CD14-positive monocyte (primary cell): ENCODE measurements around the gene WARS2. TPM values are rescaled to one million over a fixed set of nuclear protein-coding genes. Genes with fewer than 3 reads are reported as not detected.

Source experiments
- DNase-seq, 3 donors: peaks; one replicate each; pipeline ENCODE4 v3.0.0-alpha.2; 2011 to 2022
- H2AFZ ChIP-seq: 2 replicates; pipeline ENCODE4 v1.6.0; 2012; ENCODE audit warnings: mild to moderate bottlenecking, low read depth, low read length, inconsistent platforms; ENCODE audit not compliant: insufficient read depth, poor library complexity, severe bottlenecking
- H3K27ac ChIP-seq, 2 donors: 1 replicate in 1 of 2; 2 replicates in 1 of 2; pipeline ENCODE4 v1.5.1; 2012 to 2013; ENCODE audit warnings: low read length in 2 of 2, control low read depth in 1 of 2, inconsistent platforms in 1 of 2, low read depth in 1 of 2, mild to moderate bottlenecking in 1 of 2
- H3K27me3 ChIP-seq, 2 donors: one replicate each; pipeline versions ENCODE4 v1.6.0 to v1.6.1; 2011 to 2013; ENCODE audit warnings: low read length in 2 of 2; ENCODE audit not compliant: control insufficient read depth in 2 of 2, insufficient read depth in 2 of 2
- H3K36me3 ChIP-seq, 2 donors: replicated peaks in 1 of 2; 1 replicate in 1 of 2; 2 replicates in 1 of 2; pipeline versions ENCODE4 v1.5.1 to v1.6.1; 2012 to 2013; ENCODE audit warnings: low read length in 2 of 2, control low read depth in 1 of 2, inconsistent platforms in 1 of 2, mild to moderate bottlenecking in 1 of 2; ENCODE audit not compliant: insufficient read depth in 2 of 2, control insufficient read depth in 1 of 2
- H3K4me1 ChIP-seq, 2 donors: 1 replicate in 1 of 2; 2 replicates in 1 of 2; pipeline versions ENCODE4 v1.5.1 to v1.6.1; 2012 to 2013; ENCODE audit warnings: low read length in 2 of 2, control low read depth in 1 of 2, inconsistent platforms in 1 of 2, mild to moderate bottlenecking in 1 of 2, moderate library complexity in 1 of 2; ENCODE audit not compliant: insufficient read depth in 2 of 2, control insufficient read depth in 1 of 2
- H3K4me2 ChIP-seq: replicated peaks from 2 replicates; pipeline ENCODE3; 2012; ENCODE audit warnings: low read length, moderate library complexity, mild to moderate bottlenecking; ENCODE audit not compliant: poor library complexity, severe bottlenecking; ENCODE audit errors: extremely low read depth
- H3K4me3 ChIP-seq, 3 experiments: fragments of 200-600 bp in 1 of 3; sonication (generic) in 1 of 3; replicated peaks in 1 of 3; 1 replicate in 2 of 3; 2 replicates in 1 of 3; pipeline ENCODE4 v1.5.1; 2011 to 2013; ENCODE audit warnings: low read length in 3 of 3, mild to moderate bottlenecking in 3 of 3, control low read depth in 2 of 3, low read depth in 2 of 3, inconsistent platforms in 1 of 3, moderate library complexity in 1 of 3
- H3K79me2 ChIP-seq: 2 replicates; pipeline ENCODE4 v1.6.0; 2012; ENCODE audit warnings: mild to moderate bottlenecking, control low read depth, inconsistent platforms, low read length, moderate library complexity; ENCODE audit not compliant: insufficient read depth
- H3K9ac ChIP-seq: 2 replicates; pipeline ENCODE4 v1.6.0; 2017; ENCODE audit warnings: low read length, mild to moderate bottlenecking; ENCODE audit not compliant: insufficient read depth, poor library complexity, severe bottlenecking
- H3K9me3 ChIP-seq, 2 donors: replicated peaks in 1 of 2; 1 replicate in 1 of 2; 2 replicates in 1 of 2; pipeline versions ENCODE4 v1.5.1 to v1.6.1; 2012 to 2013; ENCODE audit warnings: low read length in 2 of 2, control low read depth in 1 of 2; ENCODE audit not compliant: control insufficient read depth in 1 of 2, insufficient read depth in 1 of 2
- H4K20me1 ChIP-seq: 2 replicates; pipeline ENCODE4 v1.6.0; 2012; ENCODE audit warnings: mild to moderate bottlenecking, low read length, control low read depth, moderate library complexity; ENCODE audit not compliant: insufficient read depth
- H3K27ac Mint-ChIP-seq, 7 donors: one replicate each; pipeline ENCODE4 v1.8.0; 2020; ENCODE audit warnings: mild to moderate bottlenecking in 7 of 7, mixed read lengths in 7 of 7, moderate library complexity in 6 of 7, inconsistent platforms in 2 of 7
- H3K27me3 Mint-ChIP-seq, 3 donors: one replicate each; pipeline ENCODE4 v1.8.0; 2021 to 2022; ENCODE audit warnings: low read depth in 3 of 3, mild to moderate bottlenecking in 3 of 3, mixed read lengths in 3 of 3, moderate library complexity in 3 of 3, inconsistent platforms in 1 of 3
- H3K36me3 Mint-ChIP-seq, 2 donors: one replicate each; pipeline ENCODE4 v1.8.0; 2020; ENCODE audit warnings: mixed read lengths in 2 of 2, inconsistent platforms in 1 of 2, mild to moderate bottlenecking in 1 of 2
- H3K4me1 Mint-ChIP-seq: one replicate; pipeline ENCODE4 v1.8.0; 2020; ENCODE audit warnings: mild to moderate bottlenecking, mixed read lengths
- H3K4me3 Mint-ChIP-seq, 2 donors: one replicate each; pipeline ENCODE4 v1.8.0; 2020; ENCODE audit warnings: mild to moderate bottlenecking in 2 of 2, mixed read lengths in 2 of 2, moderate library complexity in 1 of 2
- H3K9me3 Mint-ChIP-seq, 7 donors: one replicate each; pipeline ENCODE4 v1.8.0; 2020 to 2022; ENCODE audit warnings: mixed read lengths in 7 of 7, mild to moderate bottlenecking in 6 of 7, moderate library complexity in 6 of 7, inconsistent platforms in 2 of 7
- WGBS: methylation state at CpG from one replicate; pipeline ENCODE4 v1.1.5; 2013; ENCODE audit warnings: missing lambda C conversion rate; ENCODE audit not compliant: insufficient coverage; 5-methylcytosine and 5-hydroxymethylcytosine counted together
- intact Hi-C, 2 donors: fragments of 100-400 bp; cut with micrococcal nuclease; formaldehyde crosslinking; loops; one replicate each; pipeline versions ENCODE4 v1.15.0 to v1.15.1; 2023
- polyA plus RNA-seq, 3 donors: library from polyadenylated mRNA; depleted of rRNA in 1 of 3; unstranded in 2 of 3; stranded (reverse) in 1 of 3; fragments of 300-500 nt in 2 of 3; fragments of >200 nt in 1 of 3; fragmentation: Illumina TruSeq in 2 of 3; gene quantifications; 1 replicate in 2 of 3; 2 replicates in 1 of 3; pipeline ENCODE4 v1.2.3, GENCODE V29; 2012 to 2021
- TF ChIP-seq, protein P1 (sequence below): fragments of 200-600 bp; IDR thresholded peaks from one replicate; pipeline ENCODE4 v1.8.0; 2022; ENCODE audit warnings: antibody characterized with exemption, mild to moderate bottlenecking

Gene WARS2
- polyA plus RNA-seq, 3 donors, result 4.6 to 5.1 (median 4.7) TPM

DNA sequence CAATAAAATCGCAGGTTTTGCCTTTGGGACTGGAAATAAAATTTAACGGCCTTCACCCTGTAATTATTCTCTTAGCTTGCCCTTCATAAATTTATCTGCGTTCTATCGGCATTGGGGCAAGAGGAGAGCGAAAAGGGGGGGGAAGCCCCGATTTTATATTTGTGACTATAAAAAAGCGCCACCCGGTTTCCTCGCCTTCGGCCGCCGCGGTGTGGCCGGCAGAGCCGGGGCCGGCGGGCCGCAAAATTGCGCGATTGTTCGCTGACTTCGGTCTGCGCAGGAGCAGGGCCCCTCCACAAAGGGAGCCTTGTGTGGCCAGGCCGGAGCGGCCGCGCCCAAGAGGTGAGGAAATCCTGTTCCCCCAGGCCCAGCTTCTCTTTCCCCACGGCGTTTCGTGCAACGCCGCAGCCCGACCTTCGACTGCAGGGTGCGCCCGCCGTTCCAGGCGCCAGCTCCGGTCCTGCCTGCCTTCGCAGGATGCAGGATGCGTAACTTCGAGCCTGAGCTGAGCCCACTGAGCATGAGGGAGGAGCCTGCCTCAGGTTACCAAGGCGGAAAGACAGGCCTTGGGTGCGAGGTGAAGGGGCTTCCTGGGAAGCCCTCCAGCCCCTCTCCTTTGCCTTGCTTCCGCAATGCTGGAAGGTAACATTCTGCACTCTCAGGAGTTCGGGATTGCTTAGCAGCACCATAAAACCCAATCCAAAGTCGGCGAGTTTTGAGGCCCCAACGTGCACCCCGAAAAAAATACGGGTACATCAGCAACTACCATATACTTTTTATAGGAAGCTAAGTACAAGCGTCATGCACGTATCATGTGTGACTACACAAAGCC is 147.4 kb downstream of the WARS2 start:
- intact Hi-C loops, result no loop called here
- no peak overlapping the region for H3K4me3 ChIP-seq
- Mint-ChIP-seq H3K36me3 (peaks cover 5 to 9% of the 10 kb centered on the region in 2 donors), H3K9me3 (peaks cover 0 to 31% (median 16%) of the 10 kb centered on the region in 7 donors), H3K4me1 (peaks cover 6% of the 10 kb centered on the region), H3K27me3 (peaks cover 97 to 100% (median 99%) of the 10 kb centered on the region in 3 donors), H3K4me3 (peak overlapping the region in 1 of 2 donors; percentile 78), H3K27ac (no peak overlapping the region)
- H3K27me3 ChIP-seq, result peaks cover 99% of the 10 kb centered on the region in 2 donors
- WGBS, result 7% methylated on average over 50 of the region's 53 CpGs
- H3K4me1 ChIP-seq, result no peaks in the 10 kb centered on the region
- no peak overlapping the region for H3K9ac ChIP-seq
- no peaks in the 10 kb centered on the region for H4K20me1 ChIP-seq
- peaks cover 0 to 71% of the 10 kb centered on the region in 2 donors for H3K9me3 ChIP-seq
- H3K36me3 ChIP-seq, result no peaks in the 10 kb centered on the region
- no peaks in the 10 kb centered on the region for H3K79me2 ChIP-seq
- TF ChIP-seq, protein P1, sequence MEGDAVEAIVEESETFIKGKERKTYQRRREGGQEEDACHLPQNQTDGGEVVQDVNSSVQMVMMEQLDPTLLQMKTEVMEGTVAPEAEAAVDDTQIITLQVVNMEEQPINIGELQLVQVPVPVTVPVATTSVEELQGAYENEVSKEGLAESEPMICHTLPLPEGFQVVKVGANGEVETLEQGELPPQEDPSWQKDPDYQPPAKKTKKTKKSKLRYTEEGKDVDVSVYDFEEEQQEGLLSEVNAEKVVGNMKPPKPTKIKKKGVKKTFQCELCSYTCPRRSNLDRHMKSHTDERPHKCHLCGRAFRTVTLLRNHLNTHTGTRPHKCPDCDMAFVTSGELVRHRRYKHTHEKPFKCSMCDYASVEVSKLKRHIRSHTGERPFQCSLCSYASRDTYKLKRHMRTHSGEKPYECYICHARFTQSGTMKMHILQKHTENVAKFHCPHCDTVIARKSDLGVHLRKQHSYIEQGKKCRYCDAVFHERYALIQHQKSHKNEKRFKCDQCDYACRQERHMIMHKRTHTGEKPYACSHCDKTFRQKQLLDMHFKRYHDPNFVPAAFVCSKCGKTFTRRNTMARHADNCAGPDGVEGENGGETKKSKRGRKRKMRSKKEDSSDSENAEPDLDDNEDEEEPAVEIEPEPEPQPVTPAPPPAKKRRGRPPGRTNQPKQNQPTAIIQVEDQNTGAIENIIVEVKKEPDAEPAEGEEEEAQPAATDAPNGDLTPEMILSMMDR, result no peak
- DNase-seq, result no peak
- H3K4me2 ChIP-seq, result no peak overlapping the region
- no peak overlapping the region for H3K27ac ChIP-seq
- H2AFZ ChIP-seq, result no peak overlapping the region

DNA sequence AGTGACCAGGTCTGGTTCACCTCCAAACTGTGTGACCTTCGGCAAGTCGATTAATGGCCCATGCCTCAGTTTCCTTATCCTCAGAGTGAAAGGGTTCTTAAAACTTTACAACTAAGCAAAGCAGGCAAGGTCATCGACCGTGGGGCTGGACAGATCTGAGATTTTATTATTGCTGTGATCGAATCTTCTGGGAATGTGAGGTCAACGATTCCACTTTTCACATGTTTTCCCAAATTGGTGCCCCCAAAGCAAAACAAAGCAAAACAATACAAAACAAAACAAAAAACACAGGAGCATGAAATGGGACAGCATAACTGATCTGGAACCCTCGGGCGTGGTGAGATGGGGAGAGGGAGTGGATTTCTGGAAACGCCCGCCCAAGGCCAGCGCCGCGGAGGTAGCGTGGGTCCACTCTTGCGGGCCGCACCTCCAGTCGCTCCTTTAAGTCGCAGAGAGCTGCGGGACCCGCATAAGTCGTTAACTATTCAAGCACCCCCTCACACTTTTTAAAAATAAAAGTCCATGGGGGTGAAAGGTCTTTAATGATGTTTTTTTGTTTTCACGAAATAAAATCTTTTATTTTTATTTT is 148.1 kb downstream of the WARS2 start:
- no peaks in the 10 kb centered on the region for H4K20me1 ChIP-seq
- peaks cover 0 to 6% of the 10 kb centered on the region in 2 donors for H3K4me1 ChIP-seq
- peaks cover 97 to 100% (median 99%) of the 10 kb centered on the region in 3 donors for H3K27me3 Mint-ChIP-seq
- H3K27ac ChIP-seq, result no peak overlapping the region
- H3K36me3 ChIP-seq, result no peaks in the 10 kb centered on the region
- no peak overlapping the region for H3K9ac ChIP-seq
- peaks cover 0 to 27% (median 14%) of the 10 kb centered on the region in 7 donors for H3K9me3 Mint-ChIP-seq
- no peak overlapping the region for H3K4me2 ChIP-seq
- no peaks in the 10 kb centered on the region for H3K79me2 ChIP-seq
- intact Hi-C loops, result no loop called here
- peak overlapping the region in 1 of 2 donors; percentile 88 for H3K4me3 Mint-ChIP-seq
- no peak overlapping the region for H3K4me3 ChIP-seq
- peaks cover 0 to 76% of the 10 kb centered on the region in 2 donors for H3K9me3 ChIP-seq
- H3K36me3 Mint-ChIP-seq, result peaks cover 5 to 9% of the 10 kb centered on the region in 2 donors
- TF ChIP-seq, protein P1, result no peak
- peaks cover 99 to 100% of the 10 kb centered on the region in 2 donors for H3K27me3 ChIP-seq
- no peak overlapping the region for H2AFZ ChIP-seq
- 25% methylated on average over 6 of the region's 22 CpGs for WGBS
- H3K27ac Mint-ChIP-seq, result no peak overlapping the region
- DNase-seq, result no peak
- H3K4me1 Mint-ChIP-seq, result peaks cover 11% of the 10 kb centered on the region
